Activated T-cell treated with anti-CD3 and anti-CD28 coated beads for 1 hour (primary cell): Measurements from ENCODE around the gene TSC22D4.
"Not testable (repeated sequence)": the region's sequence is repeated elsewhere in the genome, so short reads cannot be mapped to it uniquely, and the experiment has no call there.

Experiments used
- DNase-seq: peaks from one replicate; pipeline ENCODE4 v3.0.0-alpha.2; 2020; ENCODE audit warnings: low read depth

TSC22D4 gene

DNA sequence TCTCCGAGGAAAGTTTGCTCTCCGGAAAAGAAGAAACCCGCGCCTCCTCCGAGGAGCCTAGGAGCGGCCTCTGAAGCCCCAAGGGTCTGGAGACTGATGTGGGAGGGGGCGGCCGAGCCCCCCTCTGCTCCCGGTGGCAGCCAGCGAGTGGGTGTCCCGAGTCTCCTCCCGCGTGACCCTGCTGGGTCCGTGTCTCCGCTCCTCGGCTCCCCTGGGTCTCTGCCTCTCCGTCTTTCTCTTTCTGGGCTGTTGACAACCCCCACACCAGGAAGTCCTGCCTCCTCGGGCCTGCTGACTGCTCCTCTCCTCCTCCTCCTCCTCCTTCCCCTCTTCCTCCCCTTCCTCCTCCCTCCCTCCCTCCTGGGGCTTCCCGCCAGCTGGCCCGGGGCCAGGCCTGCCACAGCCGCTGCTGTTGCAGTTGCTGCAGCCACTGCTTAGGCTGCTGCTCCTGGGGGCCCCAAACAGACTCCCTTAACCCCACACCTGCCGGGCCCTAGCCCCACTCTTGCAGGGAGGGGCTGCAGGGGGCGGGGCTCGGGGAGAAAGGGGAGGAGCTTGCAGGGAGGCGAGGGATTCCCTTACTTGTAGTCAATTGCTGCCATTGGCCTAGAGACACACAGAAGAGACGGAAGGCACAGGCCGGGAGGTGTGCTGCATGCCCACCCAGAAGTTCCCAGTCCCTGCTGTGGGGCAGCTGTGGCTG is at the start of gene TSC22D4:
TSC22D4 (minus strand) TSS at position 257 of the 703 bp plus-strand sequence. CDS start 1,176 bp downstream, outside the sequence.
- peak; percentile 82 for DNase-seq

DNA sequence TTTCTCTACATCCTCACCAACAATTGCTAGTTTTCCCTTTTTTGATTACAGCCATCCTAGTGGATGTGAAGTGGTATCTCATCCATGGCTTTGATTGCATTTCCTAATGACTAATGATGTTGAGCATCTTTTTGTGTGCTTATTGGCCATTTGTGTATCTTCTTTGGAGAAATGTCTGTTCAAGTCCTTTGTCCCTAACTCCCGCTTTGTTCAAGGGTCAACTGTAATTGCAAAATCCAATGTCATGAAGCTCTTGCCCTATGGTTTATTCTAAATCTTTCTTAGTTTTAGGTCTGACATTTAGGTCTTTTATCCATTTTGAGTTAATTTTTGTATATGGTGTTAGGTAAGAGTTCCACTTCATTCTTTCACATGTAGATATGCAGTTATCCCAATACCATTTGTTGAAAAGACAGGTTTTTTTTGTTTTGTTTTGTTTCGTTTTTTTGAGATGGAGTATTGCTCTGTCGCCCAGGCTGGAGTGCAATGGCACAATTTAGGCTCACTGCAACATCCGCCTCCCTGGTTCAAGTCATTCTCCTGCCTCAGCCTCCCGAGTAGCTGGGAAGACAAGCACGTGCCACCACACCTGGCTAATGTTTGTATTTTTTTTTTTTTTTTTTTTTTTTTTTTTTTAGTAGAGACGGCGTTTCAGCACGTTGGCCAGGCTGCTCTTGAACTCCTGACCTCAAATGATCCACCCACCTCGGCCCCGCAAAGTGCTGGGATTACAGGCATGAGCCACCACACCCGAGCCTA is 49.3 kb upstream of the TSC22D4 start:
- not testable (repeated sequence) for DNase-seq

DNA sequence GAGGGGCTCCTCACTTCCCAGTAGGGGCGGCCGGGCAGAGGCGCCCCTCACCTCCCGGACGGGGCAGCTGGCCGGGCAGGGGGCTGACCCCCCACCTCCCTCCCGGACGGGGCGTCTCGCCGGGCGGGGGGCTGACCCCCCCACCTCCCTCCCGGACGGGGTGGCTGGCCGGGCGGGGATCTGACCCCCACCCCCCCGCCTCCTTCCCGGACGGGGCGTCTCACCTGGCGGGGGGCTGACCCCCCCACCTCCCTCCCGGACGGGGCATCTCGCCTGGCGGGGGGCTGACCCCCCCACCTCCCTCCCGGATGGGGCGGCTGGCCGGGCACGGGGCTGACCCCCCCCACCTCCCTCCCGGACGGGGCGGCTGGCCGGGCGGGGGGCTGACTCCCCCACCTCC is 44.2 kb upstream of the TSC22D4 start:
- not testable (repeated sequence) for DNase-seq

DNA sequence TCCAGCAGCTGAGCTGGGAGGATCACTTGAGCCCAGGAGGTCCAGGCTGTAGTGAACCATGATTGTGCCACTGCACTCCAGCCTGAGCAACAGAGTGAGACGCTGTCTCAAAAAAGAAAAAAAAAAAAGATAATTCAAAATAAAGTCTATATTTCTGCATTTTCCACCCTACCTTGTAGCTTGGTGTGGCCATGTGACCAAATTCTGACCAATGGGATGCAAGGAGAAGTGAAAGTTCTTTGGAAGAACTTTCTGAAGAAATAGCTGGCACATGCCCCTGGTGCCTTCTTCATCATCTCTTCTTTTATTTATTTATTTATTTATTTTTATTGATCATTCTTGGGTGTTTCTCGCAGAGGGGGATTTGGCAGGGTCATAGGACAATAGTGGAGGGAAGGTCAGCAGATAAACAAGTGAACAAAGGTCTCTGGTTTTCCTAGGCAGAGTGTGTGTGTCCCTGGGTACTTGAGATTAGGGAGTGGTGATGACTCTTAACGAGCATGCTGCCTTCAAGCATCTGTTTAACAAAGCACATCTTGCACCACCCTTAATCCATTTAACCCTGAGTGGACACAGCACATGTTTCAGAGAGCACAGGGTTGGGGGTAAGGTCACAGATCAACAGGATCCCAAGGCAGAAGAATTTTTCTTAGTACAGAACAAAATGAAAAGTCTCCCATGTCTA is 43.0 kb upstream of the TSC22D4 start:
- DNase-seq: not testable (repeated sequence)

DNA sequence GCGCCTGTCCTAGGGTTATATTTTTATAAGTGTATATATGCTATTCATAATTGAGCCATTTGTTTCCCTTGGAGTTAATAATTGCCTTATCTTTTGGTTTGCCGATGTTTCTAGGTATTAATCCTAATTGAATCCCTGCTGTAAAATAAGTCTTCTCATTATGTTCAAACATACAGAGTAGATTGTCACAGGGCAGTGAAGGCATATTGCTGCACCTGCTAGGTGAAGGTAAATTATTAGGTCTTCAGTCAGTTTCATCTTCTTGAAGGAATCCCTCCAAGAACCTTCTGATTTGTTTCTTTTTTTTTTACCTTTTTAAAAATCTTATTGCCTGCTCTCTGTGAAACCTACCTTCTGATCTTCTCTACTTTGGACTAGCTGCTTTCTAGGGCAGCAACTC is 42.1 kb upstream of the TSC22D4 start:
- DNase-seq: no peak

DNA sequence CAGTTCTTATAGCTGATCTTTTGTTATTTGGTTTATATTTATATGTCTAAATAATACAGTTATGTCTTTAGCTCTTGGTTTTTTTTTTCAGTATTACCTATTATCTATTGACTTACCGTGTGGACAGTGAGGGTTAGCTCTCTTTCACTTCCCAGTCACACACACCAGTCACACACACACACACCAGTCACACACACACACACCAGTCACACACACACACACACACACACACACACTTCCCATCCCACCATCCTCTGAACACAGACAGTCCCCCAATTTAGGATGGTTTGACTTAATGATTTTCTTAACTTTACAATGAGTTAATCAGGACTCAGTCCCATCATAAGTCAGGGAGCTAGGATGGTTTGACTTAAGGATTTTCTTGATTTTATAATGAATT is 41.1 kb upstream of the TSC22D4 start:
- no peak for DNase-seq

DNA sequence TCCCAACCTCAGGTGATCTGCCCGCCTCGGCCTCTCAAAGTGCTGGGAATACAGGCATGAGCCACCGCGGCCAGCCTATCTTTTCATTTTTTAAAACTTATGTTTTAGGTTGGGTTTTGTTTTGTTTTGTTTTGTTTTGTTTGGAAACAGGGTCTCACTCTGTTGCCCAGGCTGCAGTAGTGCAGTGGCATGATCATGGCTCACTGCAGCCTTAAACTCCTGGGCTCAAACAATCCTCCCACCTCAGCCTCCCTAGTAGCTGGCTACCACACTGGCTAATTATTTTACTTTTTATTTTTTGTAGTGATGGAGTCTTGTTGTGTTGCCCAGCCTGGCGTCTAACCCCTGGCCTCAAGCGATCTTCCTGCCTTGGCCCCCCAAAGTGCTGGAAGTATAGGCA is 40.6 kb upstream of the TSC22D4 start:
- DNase-seq: no peak

DNA sequence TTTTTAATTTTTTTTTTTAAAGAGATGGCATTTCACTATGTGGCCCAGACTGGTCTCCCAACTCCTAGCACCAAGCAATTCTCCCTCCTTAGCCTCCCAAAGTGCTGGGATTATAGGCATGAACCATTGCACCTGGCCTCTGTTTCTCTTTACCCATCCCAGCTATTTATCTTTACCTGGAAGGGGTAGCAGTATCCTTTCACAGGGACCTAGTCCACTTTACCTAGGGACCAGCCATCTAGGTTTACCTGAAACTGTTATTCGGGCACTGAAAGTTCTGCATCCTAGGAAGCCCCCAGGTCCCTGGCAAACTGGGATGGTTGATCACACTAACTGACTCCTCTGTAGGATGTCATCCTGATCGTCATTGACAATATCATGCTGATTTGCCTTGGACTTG is 38.3 kb upstream of the TSC22D4 start:
- DNase-seq: no peak

DNA sequence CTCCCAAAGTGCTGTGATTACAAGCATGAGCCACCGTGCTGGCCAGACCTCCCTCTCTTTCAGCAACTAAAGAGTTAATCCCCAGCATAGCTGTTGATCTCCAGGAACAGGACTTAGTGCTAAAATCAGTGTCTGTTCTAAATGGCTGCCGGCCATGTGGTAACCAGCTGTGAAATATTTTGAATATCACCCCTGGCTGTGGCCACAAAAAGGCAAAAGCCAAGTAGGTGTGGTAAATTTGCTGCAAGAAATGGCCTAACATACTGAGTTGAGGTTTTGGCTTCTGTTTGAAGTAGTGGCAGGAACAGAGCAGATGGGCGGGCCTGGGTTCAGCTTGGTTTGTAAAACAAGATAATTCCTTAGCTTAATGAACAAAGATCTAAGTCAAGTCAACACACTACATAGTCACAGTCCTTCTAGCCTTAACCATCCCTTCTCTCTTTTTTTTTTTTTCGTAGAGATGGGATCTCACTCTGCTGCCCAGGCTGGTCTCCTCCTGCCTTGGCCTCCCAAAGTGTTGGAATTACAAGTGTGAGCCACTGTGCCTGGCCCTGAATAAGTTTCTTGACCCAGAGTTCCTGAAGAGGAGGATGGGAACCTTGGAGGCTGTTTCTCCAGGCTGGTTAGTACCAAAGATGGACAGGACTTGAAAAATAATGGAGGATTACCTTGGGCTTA is 37.3 kb upstream of the TSC22D4 start:
- DNase-seq: peak; percentile 16

DNA sequence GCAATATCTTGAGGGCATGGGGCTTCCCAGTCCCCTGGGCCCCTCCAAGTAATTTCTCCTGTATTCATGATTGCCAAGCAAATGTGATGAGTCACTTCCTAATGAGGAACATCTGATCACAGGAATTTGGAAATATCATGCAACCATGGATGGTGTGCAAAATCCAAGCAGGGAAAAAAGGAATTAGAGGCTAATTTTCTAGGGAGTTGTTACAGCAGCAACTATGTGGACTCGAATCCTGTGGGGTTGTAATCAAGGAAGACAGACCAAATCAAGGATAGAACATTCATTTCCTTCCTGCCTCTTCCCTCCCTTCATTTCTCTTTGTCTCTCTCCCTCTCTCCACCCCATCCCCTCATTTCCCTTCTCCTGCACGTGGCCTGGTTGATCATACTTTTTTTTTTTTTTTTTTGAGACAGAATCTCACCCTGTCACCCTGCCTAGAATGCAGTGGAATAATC is 36.1 kb upstream of the TSC22D4 start:
- no peak for DNase-seq

DNA sequence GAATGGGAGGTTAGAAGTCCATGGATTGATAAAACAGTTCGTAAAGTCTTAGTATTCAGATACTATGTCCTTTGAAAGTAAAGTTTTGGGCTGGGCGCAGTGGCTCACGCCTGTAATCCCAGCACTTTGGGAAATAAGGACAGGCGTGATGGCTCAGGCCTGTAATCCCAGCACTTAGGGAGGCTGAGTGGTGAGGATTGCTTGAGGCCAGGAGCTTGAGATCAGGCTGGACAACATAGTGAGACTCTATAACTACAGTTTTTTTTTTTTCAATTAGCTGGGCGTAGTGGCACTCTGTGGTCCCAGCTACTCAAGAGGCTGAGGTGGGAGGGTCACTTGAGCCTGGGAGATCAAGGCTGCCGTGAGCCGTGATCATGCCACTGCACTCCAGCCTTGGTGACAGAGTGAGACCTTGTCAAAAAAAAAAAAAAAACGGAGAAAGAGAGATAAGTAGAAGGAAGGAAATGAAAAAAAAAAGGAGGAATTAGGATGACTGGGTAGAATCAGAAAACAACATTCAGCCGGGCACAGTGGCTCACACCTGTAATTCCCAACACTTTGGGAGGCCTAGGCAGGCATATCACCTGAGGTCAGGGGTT is 34.3 kb upstream of the TSC22D4 start:
- no peak for DNase-seq

DNA sequence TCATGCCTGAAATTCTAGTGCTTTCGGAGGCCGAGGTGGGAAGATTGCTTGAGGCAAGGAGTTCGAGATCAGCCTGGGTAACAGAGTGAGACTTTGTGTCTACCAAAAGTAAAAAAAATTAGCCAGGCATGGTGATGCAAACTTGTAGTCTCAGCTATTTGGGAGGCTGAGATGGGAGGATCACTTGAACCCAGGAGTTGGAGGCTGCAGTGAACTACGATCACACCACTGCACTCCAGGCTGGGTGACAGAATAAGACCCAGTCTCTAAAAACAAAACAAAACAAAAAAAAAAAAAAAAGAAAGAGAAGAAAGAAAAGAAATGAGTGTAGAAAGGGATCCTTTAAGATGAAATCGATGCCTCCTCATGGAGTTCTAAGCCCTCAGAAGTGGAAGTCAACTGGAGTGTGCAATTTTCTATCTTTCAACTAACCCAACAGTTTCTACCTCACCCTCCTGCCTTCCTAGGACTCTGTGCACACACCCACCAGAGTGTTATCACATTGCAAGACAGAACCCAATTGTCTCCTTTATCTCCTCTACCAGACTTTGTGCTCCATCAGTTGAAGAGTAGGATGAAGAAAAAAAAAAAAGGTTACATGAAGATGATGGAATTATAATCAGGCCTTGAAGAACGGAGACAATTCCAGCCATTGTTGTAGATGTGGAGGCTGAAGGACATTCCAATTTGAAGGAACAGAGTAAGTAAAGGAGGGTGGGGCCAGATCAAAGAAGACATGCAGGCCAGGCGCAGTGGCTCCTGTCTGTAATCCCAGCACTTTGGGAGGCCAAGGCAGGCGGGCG is 31.6 kb upstream of the TSC22D4 start:
- DNase-seq: no peak

DNA sequence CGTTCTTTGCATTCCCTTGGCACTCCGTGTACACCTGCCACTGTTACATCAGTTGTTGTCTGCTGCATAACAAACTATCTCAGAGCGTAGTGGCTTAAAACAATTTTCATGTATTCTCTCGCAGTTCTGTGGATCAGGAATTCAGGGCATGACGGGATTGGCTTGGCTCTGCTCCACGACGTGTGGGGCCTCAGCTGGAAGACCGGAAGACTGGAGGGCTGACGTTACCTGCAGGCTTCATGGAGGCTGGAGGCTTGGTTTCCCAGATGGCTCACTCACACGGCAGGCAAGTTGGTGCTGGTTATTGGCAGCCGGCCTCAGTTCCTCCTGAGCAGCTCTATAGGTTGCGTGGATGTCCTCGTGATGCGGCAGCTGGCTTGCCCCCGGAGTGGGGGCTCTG is 30.2 kb upstream of the TSC22D4 start:
- DNase-seq: no peak

DNA sequence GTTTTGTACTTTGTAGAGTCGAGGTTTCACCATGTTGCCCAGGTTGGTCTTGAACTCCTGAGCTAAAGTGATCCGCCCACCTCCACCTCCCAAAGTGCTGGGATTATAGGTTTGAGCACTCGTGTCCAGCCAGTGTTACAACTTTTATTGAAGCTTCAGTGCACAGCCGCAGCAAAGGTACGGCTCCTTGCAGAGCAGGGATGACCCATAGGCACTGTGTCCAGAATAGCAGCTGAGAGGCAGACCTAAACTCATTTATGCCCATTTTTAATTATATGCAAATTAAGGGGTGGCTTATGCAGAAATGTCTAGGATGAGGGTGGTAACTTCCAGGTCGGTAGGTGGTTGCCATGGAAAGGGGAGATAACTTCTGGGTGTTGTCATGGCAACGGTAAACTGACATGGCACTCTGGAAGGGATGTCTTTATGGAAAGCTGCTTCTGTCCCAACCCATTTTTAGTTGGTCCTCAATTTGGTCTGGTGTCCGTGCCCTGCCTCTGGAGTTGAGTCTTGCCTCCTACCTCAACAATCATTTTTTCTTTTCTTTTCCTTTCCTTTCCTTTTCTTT is 27.4 kb upstream of the TSC22D4 start:
- DNase-seq: no peak

DNA sequence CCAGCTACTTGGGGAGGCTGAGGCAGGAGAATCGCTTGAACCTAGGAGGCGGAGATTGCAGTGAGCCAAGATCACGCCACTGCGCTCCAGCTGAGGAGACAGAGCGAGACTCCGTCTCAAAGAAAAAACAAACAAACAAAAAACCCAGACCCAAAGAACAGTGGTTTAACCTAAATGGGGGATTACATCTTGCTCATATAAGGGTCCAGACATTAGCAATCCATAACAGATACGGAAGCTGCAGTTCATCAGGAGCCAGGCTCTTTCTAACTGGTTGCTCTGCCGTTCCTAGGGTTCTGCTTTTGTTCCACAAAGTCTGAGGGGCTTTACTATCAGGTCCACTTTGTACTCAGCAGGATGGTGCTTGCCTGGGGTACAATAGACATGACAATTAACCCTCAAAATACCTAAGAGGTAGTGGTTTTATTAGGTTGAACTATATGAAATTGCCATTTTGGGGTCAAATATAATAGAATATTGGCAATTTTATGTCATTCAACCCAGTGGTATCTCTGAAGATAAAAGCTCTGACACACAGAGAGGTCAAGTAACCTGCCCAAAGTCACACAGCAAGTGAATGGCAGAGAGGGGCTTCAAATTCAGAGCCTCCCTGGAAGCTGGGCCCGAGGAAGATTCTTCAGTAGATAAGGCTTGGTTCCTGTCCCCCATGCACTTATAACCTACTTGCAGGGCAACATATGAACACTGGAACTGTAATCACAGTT is 26.0 kb upstream of the TSC22D4 start:
- no peak for DNase-seq

DNA sequence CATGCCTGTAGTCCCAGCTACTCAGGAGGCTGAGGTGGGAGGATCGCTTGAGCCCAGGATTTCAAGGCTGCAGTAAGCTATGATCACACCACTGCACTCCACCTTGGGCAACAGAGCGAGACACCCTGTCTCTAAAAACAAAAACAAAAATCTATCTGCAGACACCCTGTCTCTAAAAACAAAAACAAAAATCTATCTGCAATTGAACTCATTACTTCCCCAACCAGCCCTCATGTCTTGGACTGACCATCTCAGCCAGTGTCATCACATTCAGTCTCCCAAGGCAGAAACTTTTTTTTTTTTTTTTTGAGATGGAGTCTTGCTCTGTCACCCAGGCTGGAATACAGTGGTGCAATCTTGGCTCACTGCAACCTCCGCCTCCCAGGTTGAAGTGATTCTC is 25.0 kb upstream of the TSC22D4 start:
- not testable (repeated sequence) for DNase-seq

DNA sequence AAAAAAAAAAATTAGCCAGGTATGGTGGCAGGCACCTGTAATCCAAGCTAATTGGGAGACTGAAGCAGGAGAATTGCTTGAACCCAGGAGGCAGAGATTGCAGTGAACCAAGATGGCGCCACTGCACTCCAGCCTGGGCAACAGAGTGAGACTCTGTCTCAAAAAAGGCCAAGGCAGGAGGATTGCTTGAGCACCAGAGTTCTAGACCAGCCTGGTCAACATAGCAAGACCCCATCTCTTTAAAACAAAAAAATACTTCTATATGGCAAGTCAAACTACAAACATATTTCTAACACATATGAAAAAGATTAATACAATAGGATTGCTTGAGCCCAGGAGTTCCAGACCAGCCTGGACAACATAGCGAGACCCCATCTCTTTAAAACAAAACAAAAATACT is 21.7 kb upstream of the TSC22D4 start:
- not testable (repeated sequence) for DNase-seq

DNA sequence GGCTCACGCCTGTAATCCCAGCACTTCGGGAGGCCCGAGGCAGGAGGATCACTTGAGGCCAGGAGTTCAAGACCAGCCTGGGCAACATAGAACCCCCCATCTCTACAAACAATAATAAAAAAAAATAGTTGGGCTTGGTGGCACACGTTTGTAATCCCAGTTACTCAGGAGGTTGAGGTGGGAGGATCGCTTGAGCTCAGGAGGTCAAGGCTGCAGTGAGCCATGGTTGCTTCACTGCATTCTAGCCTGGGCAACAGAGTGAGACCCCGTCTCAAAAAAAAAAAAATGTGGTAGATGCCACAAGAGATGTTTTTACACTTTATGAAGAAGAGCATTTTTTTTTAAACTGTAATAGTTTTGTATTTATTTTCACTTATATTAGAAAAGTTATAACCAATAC is 17.5 kb upstream of the TSC22D4 start:
- no peak for DNase-seq

DNA sequence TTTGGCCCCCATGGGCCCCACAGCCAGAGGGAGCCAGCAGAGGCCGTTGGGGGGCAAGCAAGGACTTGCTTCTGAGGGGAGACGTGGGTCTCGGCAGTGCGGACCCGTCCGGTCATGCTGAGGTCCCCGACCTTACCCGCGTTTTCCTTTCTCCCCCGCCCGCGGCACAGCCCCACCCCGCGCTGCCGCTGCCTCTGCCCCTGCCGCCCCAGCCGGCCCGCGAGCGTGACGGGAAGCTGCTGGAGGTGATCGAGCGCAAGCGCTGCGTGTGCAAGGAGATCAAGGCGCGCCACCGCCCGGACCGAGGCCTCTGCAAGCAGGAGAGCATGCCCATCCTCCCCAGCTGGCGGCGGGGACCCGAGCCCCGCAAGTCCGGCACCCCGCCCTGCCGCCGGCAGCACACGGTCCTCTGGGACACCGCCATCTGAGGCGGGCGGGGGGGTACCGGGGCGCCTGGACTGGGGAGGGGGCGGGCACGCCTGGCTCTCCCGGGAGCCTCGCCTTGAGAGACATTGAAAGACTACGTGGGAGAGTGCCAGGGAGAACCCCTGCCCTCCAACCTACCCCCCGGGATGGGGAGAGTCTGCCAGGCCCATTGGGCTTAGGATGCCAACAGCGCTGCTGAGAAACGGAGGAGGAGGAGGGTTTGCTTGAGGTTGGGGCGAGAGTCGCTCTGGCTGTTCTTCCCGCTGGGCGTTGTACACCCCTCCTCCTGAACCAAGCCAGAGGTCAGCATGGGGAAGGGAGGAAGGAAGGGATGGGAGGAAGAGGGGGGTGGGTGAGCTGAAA is 14.7 kb upstream of the TSC22D4 start:
- peak; percentile 54 for DNase-seq
